ENCODE data around the gene TEAD4. TPM values are rescaled to one million over a fixed set of nuclear protein-coding genes. Genes with fewer than 3 reads are reported as not detected.

TEAD4 gene
- total RNA-seq, 1 donor, result 22.0 TPM

DNA sequence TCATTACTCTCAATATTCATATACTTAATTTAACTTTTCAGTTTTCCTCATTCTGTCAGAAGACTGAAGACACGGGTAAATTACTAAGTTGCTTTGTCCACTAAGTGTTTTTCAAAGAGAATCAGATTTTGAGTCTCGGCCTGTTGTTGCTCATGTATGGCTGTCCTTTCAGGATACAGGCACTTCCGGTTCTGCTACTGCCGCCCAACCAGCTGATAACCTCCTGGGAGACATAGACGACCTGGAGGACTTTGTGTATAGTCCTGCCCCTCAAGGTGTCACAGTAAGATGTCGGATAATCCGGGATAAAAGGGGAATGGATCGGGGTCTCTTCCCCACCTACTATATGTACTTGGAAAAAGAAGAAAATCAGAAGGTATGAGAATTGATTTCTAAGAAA lies 28.3 kb upstream of the TEAD4 start:
- no peak for TF ChIP-seq CTCF (IDR thresholded peaks at IDR 0.05; ENCODE audit: insufficient read depth, low read depth, low read length)
- no peak for DNase-seq (ENCODE audit: low read depth)
- H3K4me3 ChIP-seq (ENCODE audit: low read depth, low read length), result no peak overlapping the region

DNA sequence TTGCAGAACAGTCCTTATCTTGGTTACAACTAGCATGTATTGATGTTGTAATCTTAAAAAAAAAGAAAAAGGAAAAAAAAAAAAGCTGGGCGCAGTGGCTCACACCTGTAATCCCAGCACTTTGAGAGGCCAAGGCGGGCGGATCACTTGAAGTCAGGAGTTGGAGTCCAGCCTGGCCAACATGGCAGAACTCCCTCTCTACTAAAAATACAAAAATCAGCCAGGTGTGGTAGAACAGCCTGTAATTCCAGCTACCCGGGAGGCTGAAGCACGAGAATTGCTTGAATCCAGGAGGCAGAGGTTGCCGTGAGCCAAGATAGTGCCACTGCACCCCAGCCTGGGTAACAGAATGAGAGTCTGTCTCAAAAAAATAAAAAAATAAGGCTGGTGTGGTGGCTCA lies 25.6 kb upstream of the TEAD4 start:
- H3K4me3 ChIP-seq (ENCODE audit: low read depth, low read length), result no peak overlapping the region
- TF ChIP-seq CTCF (IDR thresholded peaks at IDR 0.05; ENCODE audit: insufficient read depth, low read depth, low read length), result no peak
- DNase-seq (ENCODE audit: low read depth), result no peak

GRCh38 chr12:2934371-2934770 lies 24.8 kb upstream of the TEAD4 start:
- H3K4me3 ChIP-seq (ENCODE audit: low read depth, low read length), result no peak overlapping the region
- no peak for TF ChIP-seq CTCF (IDR thresholded peaks at IDR 0.05; ENCODE audit: insufficient read depth, low read depth, low read length)
- no peak for DNase-seq (ENCODE audit: low read depth)

GRCh38 chr12:2936301-2936700 lies 22.9 kb upstream of the TEAD4 start:
- DNase-seq (ENCODE audit: low read depth), result no peak
- no peak for TF ChIP-seq CTCF (IDR thresholded peaks at IDR 0.05; ENCODE audit: insufficient read depth, low read depth, low read length)
- no peak overlapping the region for H3K4me3 ChIP-seq (ENCODE audit: low read depth, low read length)

- no peak for TF ChIP-seq CTCF (IDR thresholded peaks at IDR 0.05; ENCODE audit: insufficient read depth, low read depth, low read length)
- H3K4me3 ChIP-seq (ENCODE audit: low read depth, low read length), result no peak overlapping the region
- no peak for DNase-seq (ENCODE audit: low read depth)
These were observed 21.7 kb upstream of the TEAD4 start for GRCh38 chr12:2937500-2937899.

DNA sequence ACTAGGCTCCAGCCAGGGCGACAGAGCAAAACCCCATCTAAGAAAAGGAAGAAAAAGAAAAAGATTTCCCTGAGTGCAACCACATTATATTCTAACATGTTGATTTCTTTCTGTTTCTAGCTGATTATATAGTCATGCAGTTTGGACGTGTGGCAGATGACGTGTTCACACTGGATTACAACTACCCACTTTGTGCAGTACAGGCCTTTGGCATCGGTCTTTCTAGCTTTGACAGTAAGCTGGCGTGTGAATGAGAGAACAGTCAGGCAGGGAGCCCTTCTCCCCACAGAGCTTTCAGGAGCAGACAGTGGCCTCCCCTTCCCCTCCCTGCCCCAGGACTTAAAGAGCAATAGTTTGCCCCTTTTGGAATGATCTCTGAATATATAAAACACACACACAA lies 20.0 kb upstream of the TEAD4 start:
- H3K4me3 ChIP-seq (ENCODE audit: low read depth, low read length), result no peak overlapping the region
- no peak for TF ChIP-seq CTCF (IDR thresholded peaks at IDR 0.05; ENCODE audit: insufficient read depth, low read depth, low read length)
- no peak for DNase-seq (ENCODE audit: low read depth)

DNA sequence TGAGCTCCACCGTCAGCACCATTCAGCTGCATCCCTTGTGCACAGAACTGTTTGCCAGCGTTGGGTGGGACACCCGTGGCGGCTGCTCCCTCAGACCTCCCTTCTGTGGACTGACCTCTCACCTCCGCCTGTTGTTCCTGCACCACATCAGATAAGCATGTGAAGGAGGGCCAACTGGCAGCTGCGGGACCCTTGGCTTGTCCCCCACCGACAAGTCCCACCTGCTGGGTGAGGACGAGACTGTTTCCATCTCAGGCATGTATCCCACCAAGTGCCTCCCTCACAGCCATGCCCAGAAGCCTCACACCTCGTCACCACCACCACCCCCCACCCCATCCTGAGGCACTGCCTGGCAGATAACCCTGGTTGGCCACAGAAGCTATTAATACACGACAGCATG lies 18.6 kb upstream of the TEAD4 start:
- no peak for TF ChIP-seq CTCF (IDR thresholded peaks at IDR 0.05; ENCODE audit: insufficient read depth, low read depth, low read length)
- no peak overlapping the region for H3K4me3 ChIP-seq (ENCODE audit: low read depth, low read length)
- no peak for DNase-seq (ENCODE audit: low read depth)

All from fibroblast of villous mesenchyme (primary cell).